K562 (cell line): ENCODE data around the gene PTPRE. TPM values are rescaled to one million over a fixed set of nuclear protein-coding genes. Genes with fewer than 3 reads are reported as not detected.

Experiments
- BCOR ChIP-seq: fragments of 450-650 bp; IDR thresholded peaks from 2 replicates; pipeline ENCODE4 v1.6.1; 2016
- CHD7 ChIP-seq: fragments of 200-600 bp; sonication (generic); IDR thresholded peaks from one replicate; pipeline ENCODE4 v1.6.1; 2012; ENCODE audit warnings: mild to moderate bottlenecking, low read depth, low read length, inconsistent platforms
- MBD1 ChIP-seq: fragments of 250-450 bp; sonication (Bioruptor Pico); IDR thresholded peaks from 2 replicates; pipeline ENCODE4 v1.8.0; 2022; ENCODE audit warnings: inconsistent platforms
- POLR2A ChIP-seq: fragments of 450-650 bp; conservative IDR thresholded peaks from 2 replicates; pipeline ENCODE4 v1.6.1; 2016
- ZBTB17 ChIP-seq: fragments of 450-650 bp; formaldehyde crosslinking; IDR thresholded peaks from 2 replicates; pipeline ENCODE4 v1.4.0; 2020; ENCODE audit warnings: mild to moderate bottlenecking
- polyA plus RNA-seq, 8 experiments: library from polyadenylated mRNA; depleted of rRNA in 4 of 8; stranded (reverse) in 5 of 8; unstranded in 3 of 8; fragments of >200 nt; fragmentation: Nextera tagmentation in 2 of 8; fragmentation: Illumina TruSeq in 1 of 8; extraction: Ambion mirVana in 2 of 8; extraction: Trizol in 1 of 8; gene quantifications; 2 replicates each; pipeline versions ENCODE4 v1.2.1 to v1.2.3, GENCODE V29; 2011 to 2014; ENCODE audit warnings: inconsistent platforms in 1 of 8, missing spikeins in 1 of 8
- total RNA-seq, 7 experiments: library from RNA; depleted of rRNA in 6 of 7; stranded (reverse); fragments of >200 nt in 6 of 7; fragmentation: Illumina TruSeq in 2 of 7; extraction: Trizol in 2 of 7; gene quantifications; 2 replicates each; pipeline versions ENCODE4 v1.2.1 to v1.2.3, GENCODE V29; 2011 to 2021; ENCODE audit warnings: low replicate concordance in 1 of 7

PTPRE gene
- total and polyA plus RNA-seq, 9 of the 15 experiments (the other 6 are each of a cell fraction or from before 2014, with no cell fraction given) = 0.01 to 0.13 (median 0.04) TPM; not detected in 4

- TF ChIP-seq CHD7 (no peak), MBD1 (CRISPR knock-in tag) (no peak), POLR2A (no peak), BCOR (no peak), ZBTB17 (CRISPR knock-in tag) (no peak)
These were observed 61.1 kb downstream of the PTPRE start (continued) for GRCh38 chr10:127968027-127968441.
